ENCODE measurements around the gene RELT.

Gene RELT

DNA sequence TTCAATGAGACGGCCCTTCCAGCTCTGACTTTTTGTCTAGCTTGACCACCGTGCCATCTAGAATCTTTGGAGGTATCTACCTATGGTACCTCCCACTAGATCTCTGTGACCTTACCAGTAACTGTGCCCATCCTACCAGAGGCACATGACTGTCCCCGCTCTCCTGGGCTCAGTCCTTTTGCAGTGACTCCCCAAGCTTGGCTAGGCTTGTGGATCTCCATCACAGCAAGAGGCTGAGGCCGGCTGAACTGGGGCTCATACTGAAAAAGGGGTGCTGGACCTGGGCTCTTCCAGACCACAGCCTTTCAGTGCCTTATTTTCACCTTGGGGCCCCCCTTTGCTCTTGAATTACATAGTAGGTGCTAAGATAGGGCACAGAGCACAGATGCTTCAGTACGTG, 27.3 kb downstream of the RELT start:
- no peak overlapping the region for H3K4me2 ChIP-seq (ENCODE audit: low read depth, low read length, poor library complexity, severe bottlenecking)
- H3K9ac ChIP-seq (ENCODE audit: low read length): no peak overlapping the region
- H3K27ac ChIP-seq (ENCODE audit: low read depth, low read length): no peak overlapping the region
- H3K79me2 ChIP-seq (ENCODE audit: insufficient read depth, low read length): no peaks in the 10 kb centered on the region
- no peak for TF ChIP-seq EZH2phosphoT487 (conservative IDR thresholded peaks at IDR 0.05; ENCODE audit: low read length)
- TF ChIP-seq, protein P1, sequence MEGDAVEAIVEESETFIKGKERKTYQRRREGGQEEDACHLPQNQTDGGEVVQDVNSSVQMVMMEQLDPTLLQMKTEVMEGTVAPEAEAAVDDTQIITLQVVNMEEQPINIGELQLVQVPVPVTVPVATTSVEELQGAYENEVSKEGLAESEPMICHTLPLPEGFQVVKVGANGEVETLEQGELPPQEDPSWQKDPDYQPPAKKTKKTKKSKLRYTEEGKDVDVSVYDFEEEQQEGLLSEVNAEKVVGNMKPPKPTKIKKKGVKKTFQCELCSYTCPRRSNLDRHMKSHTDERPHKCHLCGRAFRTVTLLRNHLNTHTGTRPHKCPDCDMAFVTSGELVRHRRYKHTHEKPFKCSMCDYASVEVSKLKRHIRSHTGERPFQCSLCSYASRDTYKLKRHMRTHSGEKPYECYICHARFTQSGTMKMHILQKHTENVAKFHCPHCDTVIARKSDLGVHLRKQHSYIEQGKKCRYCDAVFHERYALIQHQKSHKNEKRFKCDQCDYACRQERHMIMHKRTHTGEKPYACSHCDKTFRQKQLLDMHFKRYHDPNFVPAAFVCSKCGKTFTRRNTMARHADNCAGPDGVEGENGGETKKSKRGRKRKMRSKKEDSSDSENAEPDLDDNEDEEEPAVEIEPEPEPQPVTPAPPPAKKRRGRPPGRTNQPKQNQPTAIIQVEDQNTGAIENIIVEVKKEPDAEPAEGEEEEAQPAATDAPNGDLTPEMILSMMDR (IDR thresholded peaks at IDR 0.05; ENCODE audit: insufficient read depth, low read length, poor library complexity, severe bottlenecking): no peak
- no peak overlapping the region for H3K4me3 ChIP-seq (ENCODE audit: insufficient read depth, low read length, poor library complexity, severe bottlenecking)
- no peaks in the 10 kb centered on the region for H3K27me3 ChIP-seq (ENCODE audit: low read length)
- H3K36me3 ChIP-seq (ENCODE audit: low read length): no peaks in the 10 kb centered on the region
- H3F3A ChIP-seq (ENCODE audit: insufficient read depth): 0 out of 2 replicates have a peak, but pooled peaks cover 6% of the 10 kb centered on the region
- no peak overlapping the region for H2AFZ ChIP-seq (ENCODE audit: low read depth, low read length, severe bottlenecking)
- H3K9me3 ChIP-seq (ENCODE audit: insufficient read depth, low read length): no peaks in the 10 kb centered on the region
- no peaks in the 10 kb centered on the region for H3K9me2 ChIP-seq (replicated peaks; ENCODE audit: insufficient read depth, low read length)
- H4K20me1 ChIP-seq (ENCODE audit: low read depth, low read length): no peaks in the 10 kb centered on the region

DNA sequence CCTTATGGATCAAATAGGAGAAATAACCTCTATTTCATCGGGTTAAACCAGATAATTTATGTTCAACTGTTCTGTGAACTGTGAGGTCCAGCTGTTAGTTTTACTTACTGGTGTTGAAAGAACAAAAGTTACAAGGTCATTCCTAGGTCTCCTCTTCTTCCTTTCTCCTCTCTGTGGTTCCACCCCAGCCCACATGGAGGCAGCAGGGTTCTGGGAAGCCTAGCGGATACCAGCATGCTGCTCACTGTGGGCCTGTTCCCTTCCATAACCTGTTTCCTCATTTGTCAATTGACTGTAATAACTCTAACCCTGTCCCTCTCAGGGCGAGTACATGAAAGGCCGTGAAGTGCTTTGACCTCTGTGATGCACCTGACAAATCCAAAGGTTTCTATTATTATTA, 27.8 kb downstream of the RELT start:
- H3K27ac ChIP-seq (ENCODE audit: low read depth, low read length): no peak overlapping the region
- no peaks in the 10 kb centered on the region for H3K9me3 ChIP-seq (ENCODE audit: insufficient read depth, low read length)
- H3K36me3 ChIP-seq (ENCODE audit: low read length): no peaks in the 10 kb centered on the region
- no peaks in the 10 kb centered on the region for H4K20me1 ChIP-seq (ENCODE audit: low read depth, low read length)
- H3K9ac ChIP-seq (ENCODE audit: low read length): no peak overlapping the region
- TF ChIP-seq, protein P1 (IDR thresholded peaks at IDR 0.05; ENCODE audit: insufficient read depth, low read length, poor library complexity, severe bottlenecking): no peak
- no peak for TF ChIP-seq EZH2phosphoT487 (conservative IDR thresholded peaks at IDR 0.05; ENCODE audit: low read length)
- H3K4me3 ChIP-seq (ENCODE audit: insufficient read depth, low read length, poor library complexity, severe bottlenecking): no peak overlapping the region
- 0 out of 2 replicates have a peak, but pooled peaks cover 6% of the 10 kb centered on the region for H3F3A ChIP-seq (ENCODE audit: insufficient read depth)
- no peak overlapping the region for H3K4me2 ChIP-seq (ENCODE audit: low read depth, low read length, poor library complexity, severe bottlenecking)
- no peaks in the 10 kb centered on the region for H3K9me2 ChIP-seq (replicated peaks; ENCODE audit: insufficient read depth, low read length)
- no peak overlapping the region for H2AFZ ChIP-seq (ENCODE audit: low read depth, low read length, severe bottlenecking)
- no peaks in the 10 kb centered on the region for H3K27me3 ChIP-seq (ENCODE audit: low read length)
- no peaks in the 10 kb centered on the region for H3K79me2 ChIP-seq (ENCODE audit: insufficient read depth, low read length)

DNA sequence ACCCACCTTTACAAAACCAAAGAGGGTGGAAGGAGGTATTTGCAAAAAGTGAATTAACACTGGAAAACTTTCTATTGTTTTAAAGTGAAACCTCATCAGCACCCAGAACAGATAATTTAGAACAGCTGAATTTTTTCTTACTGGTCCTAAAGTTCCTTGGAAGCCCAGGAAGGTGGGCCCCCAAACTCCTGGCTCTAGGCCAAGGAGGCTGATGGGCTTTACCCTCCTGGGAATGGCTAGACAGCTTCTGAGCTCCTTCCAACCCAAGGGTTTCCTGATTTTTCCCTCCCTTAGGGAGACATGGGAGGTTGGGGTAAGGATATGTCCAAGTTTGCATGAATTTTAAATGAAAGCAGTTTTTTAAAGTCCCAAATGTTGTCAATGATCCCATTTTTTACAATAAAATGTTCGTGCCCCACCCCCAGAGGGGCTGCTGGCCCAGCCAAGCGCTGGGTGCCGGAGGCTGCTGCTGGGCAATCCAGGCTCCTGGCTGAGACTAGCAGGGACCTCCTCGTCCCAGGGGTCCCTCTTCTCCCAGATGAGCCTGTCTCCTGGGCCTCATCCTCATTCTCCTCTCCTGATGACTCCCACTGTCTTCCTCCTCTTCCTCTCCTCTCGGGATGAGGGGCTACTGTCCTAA, 28.4 kb downstream of the RELT start:
- TF ChIP-seq EZH2phosphoT487 (conservative IDR thresholded peaks at IDR 0.05; ENCODE audit: low read length): no peak
- TF ChIP-seq, protein P1 (IDR thresholded peaks at IDR 0.05; ENCODE audit: insufficient read depth, low read length, poor library complexity, severe bottlenecking): no peak
- H3K27me3 ChIP-seq (ENCODE audit: low read length): no peaks in the 10 kb centered on the region
- no peak overlapping the region for H3K27ac ChIP-seq (ENCODE audit: low read depth, low read length)
- H2AFZ ChIP-seq (ENCODE audit: low read depth, low read length, severe bottlenecking): no peak overlapping the region
- H4K20me1 ChIP-seq (ENCODE audit: low read depth, low read length): no peaks in the 10 kb centered on the region
- H3K79me2 ChIP-seq (ENCODE audit: insufficient read depth, low read length): no peaks in the 10 kb centered on the region
- H3K4me3 ChIP-seq (ENCODE audit: insufficient read depth, low read length, poor library complexity, severe bottlenecking): no peak overlapping the region
- H3K4me2 ChIP-seq (ENCODE audit: low read depth, low read length, poor library complexity, severe bottlenecking): no peak overlapping the region
- H3F3A ChIP-seq (ENCODE audit: insufficient read depth): 0 out of 2 replicates have a peak, but pooled peaks cover 6% of the 10 kb centered on the region
- no peaks in the 10 kb centered on the region for H3K36me3 ChIP-seq (ENCODE audit: low read length)
- no peak overlapping the region for H3K9ac ChIP-seq (ENCODE audit: low read length)
- no peaks in the 10 kb centered on the region for H3K9me2 ChIP-seq (replicated peaks; ENCODE audit: insufficient read depth, low read length)
- H3K9me3 ChIP-seq (ENCODE audit: insufficient read depth, low read length): no peaks in the 10 kb centered on the region
